Uterus (tissue), 2 donors: ENCODE measurements around the gene SP3.

Experiments
- CTCF ChIP-seq, 4 experiments: fragments of 200-600 bp in 2 of 4; fragments of 450-650 bp in 2 of 4; sonication (generic) in 2 of 4; IDR thresholded peaks; one replicate each; pipeline ENCODE4 v1.5.1; 2016 to 2019; ENCODE audit warnings: antibody characterized with exemption in 4 of 4, mild to moderate bottlenecking in 2 of 4, moderate library complexity in 1 of 4
- POLR2A ChIP-seq, 2 donors: fragments of 450-650 bp; IDR thresholded peaks; one replicate each; pipeline ENCODE4 v1.6.1; 2016; ENCODE audit warnings: antibody characterized with exemption in 2 of 2, mild to moderate bottlenecking in 1 of 2, moderate library complexity in 1 of 2

- TF ChIP-seq CTCF (IDR thresholded peaks at IDR 0.05) (no peak), POLR2A (IDR thresholded peaks at IDR 0.05) (no peak)
These were observed 35.7 kb downstream of the SP3 start for GRCh38 chr2:173929441-173929840.
